GM06990 (cell line): ENCODE results near the gene PIK3R1.

Source experiments
- DNase-seq: peaks from one replicate; pipeline ENCODE4 v3.0.0-alpha.2; 2011; ENCODE audit not compliant: insufficient read length; ENCODE audit errors: extremely low read depth
- H3K27me3 ChIP-seq: replicated peaks from 2 replicates; pipeline ENCODE4 v1.6.0; 2011; ENCODE audit warnings: low read length; ENCODE audit not compliant: control insufficient read depth, insufficient read depth
- H3K36me3 ChIP-seq: 2 replicates; pipeline ENCODE4 v1.5.1; 2011; ENCODE audit warnings: low read length; ENCODE audit not compliant: control insufficient read depth, insufficient read depth
- H3K4me3 ChIP-seq: replicated peaks from 2 replicates; pipeline ENCODE4 v1.5.1; 2011; ENCODE audit warnings: low read depth, mild to moderate bottlenecking, control low read depth, low read length
- TF ChIP-seq, protein P1 (sequence below): IDR thresholded peaks from 2 replicates; pipeline ENCODE4 v1.5.1; 2011; ENCODE audit warnings: low read length, control low read depth, mild to moderate bottlenecking, inconsistent platforms; ENCODE audit not compliant: insufficient read depth, poor library complexity, severe bottlenecking

The PIK3R1 gene

DNA sequence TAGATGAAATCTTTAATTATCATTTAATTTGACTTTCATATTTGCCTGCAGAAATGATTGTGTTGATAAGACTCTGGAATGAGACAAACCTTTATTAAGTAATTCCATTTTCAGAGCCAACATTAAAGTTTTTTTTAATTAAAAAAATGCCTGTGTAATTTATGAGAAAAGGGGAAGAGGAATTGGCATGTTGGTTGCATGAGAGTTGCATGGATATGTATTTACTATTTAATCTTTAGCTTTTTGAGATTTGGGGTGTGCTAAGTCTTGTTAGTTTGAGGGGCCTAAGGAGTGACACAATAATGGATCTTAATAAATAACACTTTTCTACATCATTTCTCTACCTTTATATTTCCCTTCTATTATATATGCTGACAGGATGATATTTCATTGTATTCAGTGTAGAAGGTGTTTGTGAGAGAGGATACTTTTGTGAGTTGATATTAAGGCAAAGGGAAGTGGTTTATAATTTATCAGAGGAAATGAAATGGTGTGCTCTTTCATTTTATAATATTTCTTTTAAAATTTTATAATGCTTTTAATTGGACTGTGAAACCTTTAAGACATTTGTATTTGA lies 54.9 kb downstream of the PIK3R1 start:
- TF ChIP-seq, protein P1, sequence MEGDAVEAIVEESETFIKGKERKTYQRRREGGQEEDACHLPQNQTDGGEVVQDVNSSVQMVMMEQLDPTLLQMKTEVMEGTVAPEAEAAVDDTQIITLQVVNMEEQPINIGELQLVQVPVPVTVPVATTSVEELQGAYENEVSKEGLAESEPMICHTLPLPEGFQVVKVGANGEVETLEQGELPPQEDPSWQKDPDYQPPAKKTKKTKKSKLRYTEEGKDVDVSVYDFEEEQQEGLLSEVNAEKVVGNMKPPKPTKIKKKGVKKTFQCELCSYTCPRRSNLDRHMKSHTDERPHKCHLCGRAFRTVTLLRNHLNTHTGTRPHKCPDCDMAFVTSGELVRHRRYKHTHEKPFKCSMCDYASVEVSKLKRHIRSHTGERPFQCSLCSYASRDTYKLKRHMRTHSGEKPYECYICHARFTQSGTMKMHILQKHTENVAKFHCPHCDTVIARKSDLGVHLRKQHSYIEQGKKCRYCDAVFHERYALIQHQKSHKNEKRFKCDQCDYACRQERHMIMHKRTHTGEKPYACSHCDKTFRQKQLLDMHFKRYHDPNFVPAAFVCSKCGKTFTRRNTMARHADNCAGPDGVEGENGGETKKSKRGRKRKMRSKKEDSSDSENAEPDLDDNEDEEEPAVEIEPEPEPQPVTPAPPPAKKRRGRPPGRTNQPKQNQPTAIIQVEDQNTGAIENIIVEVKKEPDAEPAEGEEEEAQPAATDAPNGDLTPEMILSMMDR, result no peak
- DNase-seq, result no peak
- Histone ChIP-seq H3K36me3 (no peaks in the 10 kb centered on the region), H3K4me3 (no peak overlapping the region), H3K27me3 (no peaks in the 10 kb centered on the region)

DNA sequence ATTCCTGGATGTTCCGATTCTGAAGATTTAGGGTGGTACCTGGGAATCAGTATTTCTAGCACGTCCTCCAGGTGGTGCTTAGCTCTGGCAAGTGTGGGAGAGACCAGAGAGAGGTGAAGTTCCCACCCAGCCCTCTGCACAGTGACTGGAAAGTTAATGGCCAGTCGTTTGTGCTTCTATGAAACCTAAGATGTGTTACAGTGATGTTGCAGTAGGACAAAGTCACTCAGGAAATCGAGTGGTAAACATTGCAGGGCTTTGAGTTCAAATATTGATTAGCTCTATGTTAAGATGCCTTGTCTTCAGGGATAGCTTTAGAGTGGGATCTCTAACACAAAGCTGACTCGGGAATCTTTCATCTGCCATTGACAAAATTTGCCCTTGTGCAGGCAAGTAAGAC lies 55.6 kb downstream of the PIK3R1 start:
- Histone ChIP-seq H3K27me3 (no peaks in the 10 kb centered on the region), H3K36me3 (no peaks in the 10 kb centered on the region), H3K4me3 (no peak overlapping the region)
- TF ChIP-seq, protein P1, result no peak
- DNase-seq, result no peak

DNA sequence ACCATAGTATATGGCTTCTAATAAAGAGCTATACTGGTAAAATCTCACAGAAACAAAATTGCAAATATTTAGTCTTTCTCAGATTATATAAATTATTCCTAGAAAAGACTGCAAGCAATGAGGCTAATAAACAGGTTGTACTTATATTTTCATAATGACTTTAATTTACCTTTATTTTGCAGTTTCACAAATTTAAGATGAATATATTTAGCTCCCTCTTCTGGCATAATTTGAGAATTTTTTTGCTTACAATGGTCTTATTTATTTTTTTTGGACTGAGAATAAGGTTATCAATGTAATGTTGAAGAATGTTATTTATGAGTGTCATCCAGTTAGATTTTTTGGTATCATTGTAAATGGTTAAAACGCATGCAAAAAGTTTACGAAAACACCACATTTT lies 56.7 kb downstream of the PIK3R1 start:
- no peak overlapping the region for H3K4me3 ChIP-seq
- no peaks in the 10 kb centered on the region for H3K27me3 ChIP-seq
- H3K36me3 ChIP-seq, result no peaks in the 10 kb centered on the region
- TF ChIP-seq, protein P1, result peak; percentile 15
- DNase-seq, result no peak

DNA sequence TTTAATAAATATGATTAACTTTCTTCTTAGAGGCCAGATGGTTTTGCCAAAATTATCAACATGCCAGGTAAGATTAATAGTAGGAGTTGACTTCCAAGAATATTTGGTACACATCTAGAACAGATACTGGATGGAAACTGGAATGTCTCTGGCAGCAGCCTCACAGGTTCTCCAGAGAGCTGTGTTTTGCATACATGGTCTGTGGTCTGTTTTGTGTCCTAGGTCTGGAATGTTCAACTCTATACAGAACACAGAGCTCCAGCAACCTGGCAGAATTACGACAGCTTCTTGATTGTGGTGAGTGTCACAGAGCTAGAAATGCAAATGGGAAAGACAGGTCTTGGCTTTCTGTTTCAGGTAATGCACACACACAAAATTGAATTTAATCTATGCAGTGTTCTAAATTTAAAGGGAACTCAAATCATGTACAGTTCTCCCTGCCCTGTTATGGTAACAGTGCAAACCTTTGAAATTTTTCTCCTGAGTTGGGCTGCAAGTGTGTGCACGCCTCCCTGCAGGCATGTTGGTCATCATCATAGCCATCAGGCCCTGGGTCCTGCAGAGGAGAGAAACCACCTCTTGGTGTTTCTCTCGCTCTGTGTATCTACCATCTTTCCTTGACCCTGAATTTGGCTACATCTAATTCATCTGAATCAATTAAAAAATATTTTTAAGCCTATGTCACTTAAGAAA lies 58.3 kb downstream of the PIK3R1 start:
- DNase-seq, result no peak
- TF ChIP-seq, protein P1, result no peak
- Histone ChIP-seq H3K36me3 (no peaks in the 10 kb centered on the region; the same call in none of the 2 replicates), H3K27me3 (no peaks in the 10 kb centered on the region), H3K4me3 (no peak overlapping the region; the same call in 1 of the 2 replicates)

DNA sequence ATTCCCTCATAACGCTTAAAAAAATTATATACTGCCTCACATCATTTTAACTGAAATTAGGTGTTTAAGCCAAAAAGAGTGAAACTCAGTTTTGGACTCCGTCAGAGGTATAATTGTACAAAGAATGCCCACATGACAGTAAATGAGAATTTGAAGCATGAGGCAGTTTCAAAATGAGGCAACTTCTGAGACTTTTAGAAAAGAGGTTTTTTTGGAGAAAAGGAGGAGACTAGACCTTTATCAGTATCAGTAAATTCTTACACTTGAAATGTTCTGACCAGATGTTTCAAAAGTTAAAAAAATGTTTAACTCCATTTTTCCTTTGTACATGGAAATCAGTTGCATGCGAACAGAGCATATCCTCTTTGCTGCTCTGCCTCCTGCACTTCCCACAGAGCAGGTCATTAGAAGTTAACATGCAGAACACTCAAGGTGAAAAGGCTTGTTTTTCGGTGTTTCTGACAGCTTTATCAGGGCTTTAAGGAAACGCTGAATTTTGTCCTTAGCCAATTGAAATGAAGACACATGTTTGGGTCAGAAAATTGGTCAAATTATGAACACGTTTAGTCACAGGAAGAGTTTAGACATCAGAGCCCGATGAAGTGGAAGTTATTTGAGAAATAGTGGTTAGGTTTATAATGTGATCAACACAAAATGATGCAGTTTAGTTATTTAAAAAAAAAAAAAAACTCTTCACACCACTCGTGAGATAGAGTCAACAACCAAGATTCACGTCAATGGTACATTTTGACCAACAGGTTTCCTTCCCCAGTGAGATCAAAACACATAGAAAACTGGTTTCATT lies 59.5 kb downstream of the PIK3R1 start:
- Histone ChIP-seq H3K4me3 (no peak overlapping the region; the same call in 1 of the 2 replicates), H3K27me3 (no peaks in the 10 kb centered on the region), H3K36me3 (no peaks in the 10 kb centered on the region; the same call in none of the 2 replicates)
- DNase-seq, result peak; percentile 56
- TF ChIP-seq, protein P1, result no peak
